Measurements from ENCODE around the gene UNC79. TPM values are rescaled to one million over a fixed set of nuclear protein-coding genes. Genes with fewer than 3 reads are reported as not detected.

UNC79 gene
- polyA plus RNA-seq, 3 donors: 0.01 to 0.02 TPM; not detected in 1

DNA sequence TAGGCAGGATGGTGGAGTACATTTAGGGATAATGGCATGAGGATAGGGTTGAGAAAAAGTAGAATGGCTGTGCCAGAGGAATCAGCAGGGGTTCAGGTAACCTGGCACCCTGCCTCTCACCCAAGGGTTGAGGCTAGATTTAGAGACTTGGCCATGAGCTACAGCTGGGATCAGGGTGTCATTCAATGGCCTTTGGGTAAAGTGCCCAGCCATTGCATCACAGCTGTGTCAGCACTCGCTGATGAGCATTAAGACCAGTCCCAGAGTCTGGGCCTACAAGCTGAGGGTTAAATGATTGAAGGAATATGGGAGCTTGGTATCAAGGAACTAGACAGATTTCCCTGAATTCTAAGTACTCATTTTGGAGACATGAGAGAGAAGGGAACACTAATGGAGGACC, 243.6 kb downstream of the UNC79 start:
- no peak overlapping the region for H3K4me3 Mint-ChIP-seq
- H3K36me3 Mint-ChIP-seq: no peaks in the 10 kb centered on the region
- Histone ChIP-seq H3K9me3 (replicated peaks in 1 of 2; ENCODE audit: control insufficient read depth in 1 of 2, insufficient read depth in 1 of 2, low read length in 2 of 2) (no peaks in the 10 kb centered on the region), H3K4me3 (replicated peaks in 1 of 3; ENCODE audit: low read depth in 2 of 3, low read length in 3 of 3) (no peak overlapping the region), H3K36me3 (replicated peaks in 1 of 2; ENCODE audit: control insufficient read depth in 1 of 2, insufficient read depth in 2 of 2, low read length in 2 of 2) (no peaks in the 10 kb centered on the region), H2AFZ (ENCODE audit: insufficient read depth, low read depth, low read length, poor library complexity, severe bottlenecking) (no peak overlapping the region), H3K4me2 (replicated peaks; ENCODE audit: extremely low read depth, low read length, poor library complexity, severe bottlenecking) (no peak overlapping the region), H3K27ac (ENCODE audit: low read depth in 1 of 2, low read length in 2 of 2) (no peak overlapping the region), H3K79me2 (ENCODE audit: insufficient read depth, low read length) (no peaks in the 10 kb centered on the region), H3K9ac (ENCODE audit: insufficient read depth, low read length, poor library complexity, severe bottlenecking) (no peak overlapping the region), H3K4me1 (ENCODE audit: control insufficient read depth in 1 of 2, insufficient read depth in 2 of 2, low read length in 2 of 2) (no peaks in the 10 kb centered on the region), H3K27me3 (ENCODE audit: control insufficient read depth in 2 of 2, insufficient read depth in 2 of 2, low read length in 2 of 2) (no peaks in the 10 kb centered on the region), H4K20me1 (ENCODE audit: insufficient read depth, low read length) (no peaks in the 10 kb centered on the region)
- DNase-seq: no peak
- intact Hi-C loops (cut with micrococcal nuclease): no loop called here
- TF ChIP-seq, protein P1, sequence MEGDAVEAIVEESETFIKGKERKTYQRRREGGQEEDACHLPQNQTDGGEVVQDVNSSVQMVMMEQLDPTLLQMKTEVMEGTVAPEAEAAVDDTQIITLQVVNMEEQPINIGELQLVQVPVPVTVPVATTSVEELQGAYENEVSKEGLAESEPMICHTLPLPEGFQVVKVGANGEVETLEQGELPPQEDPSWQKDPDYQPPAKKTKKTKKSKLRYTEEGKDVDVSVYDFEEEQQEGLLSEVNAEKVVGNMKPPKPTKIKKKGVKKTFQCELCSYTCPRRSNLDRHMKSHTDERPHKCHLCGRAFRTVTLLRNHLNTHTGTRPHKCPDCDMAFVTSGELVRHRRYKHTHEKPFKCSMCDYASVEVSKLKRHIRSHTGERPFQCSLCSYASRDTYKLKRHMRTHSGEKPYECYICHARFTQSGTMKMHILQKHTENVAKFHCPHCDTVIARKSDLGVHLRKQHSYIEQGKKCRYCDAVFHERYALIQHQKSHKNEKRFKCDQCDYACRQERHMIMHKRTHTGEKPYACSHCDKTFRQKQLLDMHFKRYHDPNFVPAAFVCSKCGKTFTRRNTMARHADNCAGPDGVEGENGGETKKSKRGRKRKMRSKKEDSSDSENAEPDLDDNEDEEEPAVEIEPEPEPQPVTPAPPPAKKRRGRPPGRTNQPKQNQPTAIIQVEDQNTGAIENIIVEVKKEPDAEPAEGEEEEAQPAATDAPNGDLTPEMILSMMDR (IDR thresholded peaks at IDR 0.05): no peak
- H3K27me3 Mint-ChIP-seq (ENCODE audit: low read depth in 3 of 3): peaks cover under 1 to 7% (median 6%) of the 10 kb centered on the region in 3 donors
- H3K9me3 Mint-ChIP-seq: peaks cover 0 to 6% (median 2%) of the 10 kb centered on the region in 7 donors
- no CpG with 5 or more reads among the region's 1 CpG for WGBS (ENCODE audit: insufficient coverage)
- no peak overlapping the region for H3K27ac Mint-ChIP-seq
- H3K4me1 Mint-ChIP-seq: peaks cover 4% of the 10 kb centered on the region

DNA sequence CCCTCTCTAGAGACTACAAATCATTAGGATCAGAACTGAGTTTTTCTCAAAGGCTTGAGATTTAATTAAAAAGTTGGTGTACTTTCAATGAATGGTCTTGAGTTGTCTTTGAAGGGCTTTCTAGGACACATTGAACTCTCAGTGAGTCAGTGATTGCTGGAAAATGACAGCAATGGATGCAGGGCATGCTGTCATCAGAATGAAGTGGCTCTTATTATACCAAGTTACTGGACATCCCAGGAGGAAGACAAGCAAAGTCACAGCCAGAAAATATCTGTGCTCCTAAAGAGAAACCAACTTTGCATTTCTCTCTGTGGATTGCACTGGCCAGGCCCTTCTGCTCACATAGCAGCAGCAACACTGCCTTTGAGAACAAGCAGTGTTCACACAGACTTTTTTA, 244.9 kb downstream of the UNC79 start:
- H3K4me2 ChIP-seq (replicated peaks; ENCODE audit: extremely low read depth, low read length, poor library complexity, severe bottlenecking): no peak overlapping the region
- no peak overlapping the region for H3K9ac ChIP-seq (ENCODE audit: insufficient read depth, low read length, poor library complexity, severe bottlenecking)
- Mint-ChIP-seq H3K36me3 (no peaks in the 10 kb centered on the region), H3K4me3 (no peak overlapping the region), H3K4me1 (peaks cover 4% of the 10 kb centered on the region), H3K9me3 (peaks cover 0 to 6% (median 2%) of the 10 kb centered on the region in 7 donors), H3K27ac (no peak overlapping the region), H3K27me3 (ENCODE audit: low read depth in 3 of 3) (peaks cover 0 to 7% (median 5%) of the 10 kb centered on the region in 3 donors)
- TF ChIP-seq, protein P1 (IDR thresholded peaks at IDR 0.05): no peak
- no peaks in the 10 kb centered on the region for H3K79me2 ChIP-seq (ENCODE audit: insufficient read depth, low read length)
- H4K20me1 ChIP-seq (ENCODE audit: insufficient read depth, low read length): no peaks in the 10 kb centered on the region
- H3K4me3 ChIP-seq (replicated peaks in 1 of 3; ENCODE audit: low read depth in 2 of 3, low read length in 3 of 3): no peak overlapping the region
- no peak overlapping the region for H3K27ac ChIP-seq (ENCODE audit: low read depth in 1 of 2, low read length in 2 of 2)
- H2AFZ ChIP-seq (ENCODE audit: insufficient read depth, low read depth, low read length, poor library complexity, severe bottlenecking): no peak overlapping the region
- H3K4me1 ChIP-seq (ENCODE audit: control insufficient read depth in 1 of 2, insufficient read depth in 2 of 2, low read length in 2 of 2): no peaks in the 10 kb centered on the region
- H3K36me3 ChIP-seq (replicated peaks in 1 of 2; ENCODE audit: control insufficient read depth in 1 of 2, insufficient read depth in 2 of 2, low read length in 2 of 2): no peaks in the 10 kb centered on the region
- no peak for DNase-seq
- no peaks in the 10 kb centered on the region for H3K9me3 ChIP-seq (replicated peaks in 1 of 2; ENCODE audit: control insufficient read depth in 1 of 2, insufficient read depth in 1 of 2, low read length in 2 of 2)
- intact Hi-C loops (cut with micrococcal nuclease): no loop called here
- H3K27me3 ChIP-seq (ENCODE audit: control insufficient read depth in 2 of 2, insufficient read depth in 2 of 2, low read length in 2 of 2): no peaks in the 10 kb centered on the region

All from CD14-positive monocyte (primary cell).